ENCODE results near the gene PLEKHG4B. TPM values are rescaled to one million over a fixed set of nuclear protein-coding genes. Genes with fewer than 3 reads are reported as not detected.

Gene PLEKHG4B
- total RNA-seq, 1 experiment from 2014 or later, result 44.3 TPM

DNA sequence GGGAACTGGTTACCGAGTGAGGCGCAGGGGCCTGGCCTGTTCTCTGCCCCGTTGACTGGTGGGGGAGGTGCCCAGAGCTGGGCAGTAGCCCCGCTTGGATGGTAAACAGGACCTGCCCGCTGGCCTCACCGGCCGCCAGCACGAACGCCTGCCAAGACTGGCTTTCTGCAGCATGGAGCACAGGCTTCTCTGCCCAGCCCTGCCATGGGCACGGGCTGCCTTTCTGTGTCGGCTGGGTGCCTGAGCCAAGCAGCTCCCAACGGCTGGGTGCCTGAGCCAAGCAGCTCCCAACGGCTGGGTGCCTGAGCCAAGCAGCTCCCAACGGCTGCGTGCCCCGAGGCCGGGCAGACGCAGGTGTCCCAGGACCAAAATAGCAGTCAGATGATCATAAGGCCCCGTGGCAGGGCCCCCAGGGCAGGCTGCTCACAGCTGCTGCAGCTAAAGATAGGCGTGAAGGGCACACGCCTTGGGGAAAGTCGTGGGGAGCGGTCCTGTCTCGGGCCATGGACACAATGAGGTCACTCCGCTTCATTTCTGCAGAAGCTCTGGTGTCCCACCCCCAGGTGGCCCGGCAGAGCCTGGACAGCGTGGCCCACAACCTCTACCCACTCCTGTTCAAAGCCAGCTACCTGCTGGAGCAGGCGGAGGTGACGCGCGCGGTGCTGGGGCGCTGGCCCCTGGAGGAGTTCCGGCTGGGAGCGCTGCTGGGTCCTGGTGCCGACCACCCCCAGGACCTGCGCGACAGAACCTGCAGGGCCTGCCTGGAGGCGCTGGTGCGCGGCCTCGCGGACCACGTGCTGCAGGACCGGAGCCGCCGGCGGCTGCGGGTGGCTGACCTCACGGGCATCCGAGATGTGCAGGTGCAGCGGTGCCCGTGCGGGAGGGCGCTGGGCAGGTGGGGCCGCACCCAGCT lies 99.3 kb downstream of the PLEKHG4B start, which contains the start of gene LRRC14B:
TSS of gene LRRC14B (plus strand) at position 460 of the 913 bp plus-strand sequence. CDS start at position 504, 44 bp downstream.
- H3K27ac Mint-ChIP-seq, result no peak within 1 kb of the TSS
- Histone ChIP-seq H2BK5ac (ENCODE audit: insufficient read length, low read length) (no peak within 1 kb of the TSS), H3K23ac (ENCODE audit: insufficient read length, low read depth, low read length) (no peak within 1 kb of the TSS), H3K79me2 (ENCODE audit: insufficient read depth, low read length) (no peaks in the 10 kb centered on the region), H3K27me3 (ENCODE audit: insufficient read depth, low read length) (no peaks in the 10 kb centered on the region), H3K27ac (ENCODE audit: insufficient read length, low read depth, low read length) (no peak within 1 kb of the TSS), H4K5ac (ENCODE audit: insufficient read length, low read depth, low read length) (no peak within 1 kb of the TSS), H3T11ph (ENCODE audit: low read length) (no peak within 1 kb of the TSS), H2BK20ac (ENCODE audit: low read depth, low read length, poor library complexity, severe bottlenecking) (no peak within 1 kb of the TSS), H3K4me2 (ENCODE audit: insufficient read depth, insufficient read length, low read length) (no peak within 1 kb of the TSS), H3K56ac (ENCODE audit: insufficient read length, low read depth, low read length) (no peak within 1 kb of the TSS), H3K18ac (ENCODE audit: insufficient read length, low read depth, low read length) (no peak within 1 kb of the TSS), H4K20me1 (ENCODE audit: control insufficient read depth, insufficient read depth, insufficient read length) (no peaks in the 10 kb centered on the region), H4K91ac (ENCODE audit: insufficient read length, low read depth, low read length) (no peak within 1 kb of the TSS), H2AK5ac (ENCODE audit: insufficient read length, low read length) (no peak within 1 kb of the TSS), H3K4ac (ENCODE audit: low read depth, low read length) (no peak within 1 kb of the TSS), H2AFZ (ENCODE audit: low read length) (no peak within 1 kb of the TSS), H2BK12ac (ENCODE audit: insufficient read length, low read depth, low read length) (no peak within 1 kb of the TSS), H2BK15ac (ENCODE audit: low read depth, low read length) (no peak within 1 kb of the TSS), H3K9me3 (ENCODE audit: control insufficient read depth, low read depth, low read length) (no peaks in the 10 kb centered on the region), H3K14ac (ENCODE audit: insufficient read depth, low read length) (no peak within 1 kb of the TSS; the same call in 1 of the 2 replicates), H4K8ac (replicated peaks; ENCODE audit: insufficient read length, low read depth, low read length) (no peak within 1 kb of the TSS), H2BK120ac (ENCODE audit: low read depth, low read length, poor library complexity, severe bottlenecking) (no peak within 1 kb of the TSS), H3K4me1 (ENCODE audit: insufficient read depth, low read length) (0 out of 2 replicates have a peak, but pooled peaks cover 3% of the 10 kb centered on the region), H3K23me2 (ENCODE audit: insufficient read length, low read depth, low read length, poor library complexity, severe bottlenecking) (no peaks in the 10 kb centered on the region), H3K9ac (ENCODE audit: extremely low read depth, insufficient read length, low read length) (no peak within 1 kb of the TSS), H3K79me1 (ENCODE audit: insufficient read depth, low read depth, low read length, poor library complexity, severe bottlenecking) (no peaks in the 10 kb centered on the region)
- H3K36me3 Mint-ChIP-seq (ENCODE audit: insufficient read depth in 1 of 3, low read depth in 3 of 3), result no peaks in the 10 kb centered on the region
- no peak for DNase-seq
- H3K4me1 Mint-ChIP-seq, result peaks cover 9 to 13% of the 10 kb centered on the region in 2 experiments
- peaks cover 9% of the 10 kb centered on the region for H3K27me3 Mint-ChIP-seq (ENCODE audit: low read depth)
- TF ChIP-seq, protein P1, sequence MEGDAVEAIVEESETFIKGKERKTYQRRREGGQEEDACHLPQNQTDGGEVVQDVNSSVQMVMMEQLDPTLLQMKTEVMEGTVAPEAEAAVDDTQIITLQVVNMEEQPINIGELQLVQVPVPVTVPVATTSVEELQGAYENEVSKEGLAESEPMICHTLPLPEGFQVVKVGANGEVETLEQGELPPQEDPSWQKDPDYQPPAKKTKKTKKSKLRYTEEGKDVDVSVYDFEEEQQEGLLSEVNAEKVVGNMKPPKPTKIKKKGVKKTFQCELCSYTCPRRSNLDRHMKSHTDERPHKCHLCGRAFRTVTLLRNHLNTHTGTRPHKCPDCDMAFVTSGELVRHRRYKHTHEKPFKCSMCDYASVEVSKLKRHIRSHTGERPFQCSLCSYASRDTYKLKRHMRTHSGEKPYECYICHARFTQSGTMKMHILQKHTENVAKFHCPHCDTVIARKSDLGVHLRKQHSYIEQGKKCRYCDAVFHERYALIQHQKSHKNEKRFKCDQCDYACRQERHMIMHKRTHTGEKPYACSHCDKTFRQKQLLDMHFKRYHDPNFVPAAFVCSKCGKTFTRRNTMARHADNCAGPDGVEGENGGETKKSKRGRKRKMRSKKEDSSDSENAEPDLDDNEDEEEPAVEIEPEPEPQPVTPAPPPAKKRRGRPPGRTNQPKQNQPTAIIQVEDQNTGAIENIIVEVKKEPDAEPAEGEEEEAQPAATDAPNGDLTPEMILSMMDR (conservative IDR thresholded peaks at IDR 0.05), result no peak
- no CpG with 5 or more reads among the region's 56 CpGs for WGBS (ENCODE audit: extremely low coverage, insufficient read length, low lambda C conversion rate)
- H3K4me3 Mint-ChIP-seq, result no peak within 1 kb of the TSS
- H3K9me3 Mint-ChIP-seq, result no peaks in the 10 kb centered on the region

All from H9 (cell line).